Retinal pigment epithelial cell (primary cell): ENCODE data around the gene COL6A1.
"Not testable (repeated sequence)": the region's sequence is repeated elsewhere in the genome, so short reads cannot be mapped to it uniquely, and the experiment has no call there.

ENCODE experiments used
- DNase-seq: peaks from one replicate; pipeline ENCODE4 v3.0.0-alpha.2; 2010; ENCODE audit warnings: low read depth
- H3K4me3 ChIP-seq: 2 replicates; pipeline ENCODE4 v1.5.1; 2011; ENCODE audit warnings: mild to moderate bottlenecking, low read length, control low read depth, moderate library complexity
- TF ChIP-seq, protein P1 (sequence below): conservative IDR thresholded peaks from 2 replicates; pipeline ENCODE4 v1.5.1; 2011; ENCODE audit warnings: low read depth, low read length, control low read depth, inconsistent platforms

Gene COL6A1

DNA sequence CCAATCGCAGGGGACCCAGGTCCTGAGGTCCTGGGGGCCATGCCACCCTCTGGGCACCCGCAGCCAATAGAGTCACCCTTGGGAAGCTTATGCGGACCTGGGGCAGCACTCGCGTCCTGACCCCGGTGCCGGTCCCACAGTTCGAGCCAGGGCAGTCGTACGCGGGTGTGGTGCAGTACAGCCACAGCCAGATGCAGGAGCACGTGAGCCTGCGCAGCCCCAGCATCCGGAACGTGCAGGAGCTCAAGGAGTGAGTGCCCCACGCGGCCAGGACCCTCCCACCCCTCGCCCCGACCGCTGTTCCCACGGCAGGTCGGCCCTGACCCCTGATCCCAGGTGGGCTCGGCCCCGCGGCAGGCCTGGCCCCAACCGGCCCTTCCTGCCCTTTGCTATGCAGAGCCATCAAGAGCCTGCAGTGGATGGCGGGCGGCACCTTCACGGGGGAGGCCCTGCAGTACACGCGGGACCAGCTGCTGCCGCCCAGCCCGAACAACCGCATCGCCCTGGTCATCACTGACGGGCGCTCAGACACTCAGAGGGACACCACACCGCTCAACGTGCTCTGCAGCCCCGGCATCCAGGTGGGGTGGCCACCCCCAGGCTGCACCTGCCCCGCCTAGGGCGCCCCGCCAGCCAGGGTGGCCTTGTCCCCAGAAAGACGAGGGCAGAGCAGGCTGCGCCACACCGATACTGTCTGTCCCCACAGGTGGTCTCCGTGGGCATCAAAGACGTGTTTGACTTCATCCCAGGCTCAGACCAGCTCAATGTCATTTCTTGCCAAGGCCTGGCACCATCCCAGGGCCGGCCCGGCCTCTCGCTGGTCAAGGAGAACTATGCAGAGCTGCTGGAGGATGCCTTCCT, 20.5 kb downstream of the COL6A1 start:
- TF ChIP-seq, protein P1, sequence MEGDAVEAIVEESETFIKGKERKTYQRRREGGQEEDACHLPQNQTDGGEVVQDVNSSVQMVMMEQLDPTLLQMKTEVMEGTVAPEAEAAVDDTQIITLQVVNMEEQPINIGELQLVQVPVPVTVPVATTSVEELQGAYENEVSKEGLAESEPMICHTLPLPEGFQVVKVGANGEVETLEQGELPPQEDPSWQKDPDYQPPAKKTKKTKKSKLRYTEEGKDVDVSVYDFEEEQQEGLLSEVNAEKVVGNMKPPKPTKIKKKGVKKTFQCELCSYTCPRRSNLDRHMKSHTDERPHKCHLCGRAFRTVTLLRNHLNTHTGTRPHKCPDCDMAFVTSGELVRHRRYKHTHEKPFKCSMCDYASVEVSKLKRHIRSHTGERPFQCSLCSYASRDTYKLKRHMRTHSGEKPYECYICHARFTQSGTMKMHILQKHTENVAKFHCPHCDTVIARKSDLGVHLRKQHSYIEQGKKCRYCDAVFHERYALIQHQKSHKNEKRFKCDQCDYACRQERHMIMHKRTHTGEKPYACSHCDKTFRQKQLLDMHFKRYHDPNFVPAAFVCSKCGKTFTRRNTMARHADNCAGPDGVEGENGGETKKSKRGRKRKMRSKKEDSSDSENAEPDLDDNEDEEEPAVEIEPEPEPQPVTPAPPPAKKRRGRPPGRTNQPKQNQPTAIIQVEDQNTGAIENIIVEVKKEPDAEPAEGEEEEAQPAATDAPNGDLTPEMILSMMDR = no peak
- no peak overlapping the region for H3K4me3 ChIP-seq
- DNase-seq = no peak

DNA sequence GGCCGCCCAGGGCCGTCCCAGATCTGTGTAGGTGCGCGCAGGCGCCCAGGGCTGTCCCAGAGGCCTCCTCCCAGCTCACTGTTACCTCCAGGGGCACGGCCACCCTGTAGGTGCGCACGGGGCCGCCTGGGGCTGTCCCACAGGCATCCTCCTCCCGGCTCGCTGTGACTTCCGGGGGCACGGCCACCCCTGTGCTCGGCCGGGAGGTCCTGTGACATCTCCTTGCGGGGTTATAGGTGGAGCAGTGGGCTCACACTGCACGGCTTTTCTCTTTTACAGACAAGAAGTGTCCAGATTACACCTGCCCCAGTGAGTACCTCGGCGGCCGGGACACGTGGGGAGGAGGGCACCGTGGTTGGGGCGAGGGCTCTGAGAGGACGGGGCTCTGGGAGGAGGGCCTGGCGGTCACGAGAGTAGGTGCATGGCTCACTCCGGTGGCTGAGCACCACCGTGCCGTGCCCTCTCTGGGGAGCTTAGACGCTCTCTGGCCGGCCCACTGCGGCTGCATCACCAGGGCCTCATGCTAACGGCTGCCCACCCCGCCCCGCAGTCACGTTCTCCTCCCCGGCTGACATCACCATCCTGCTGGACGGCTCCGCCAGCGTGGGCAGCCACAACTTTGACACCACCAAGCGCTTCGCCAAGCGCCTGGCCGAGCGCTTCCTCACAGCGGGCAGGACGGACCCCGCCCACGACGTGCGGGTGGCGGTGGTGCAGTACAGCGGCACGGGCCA, 21.4 kb downstream of the COL6A1 start:
- H3K4me3 ChIP-seq = no peak overlapping the region
- DNase-seq = no peak
- TF ChIP-seq, protein P1 = no peak

DNA sequence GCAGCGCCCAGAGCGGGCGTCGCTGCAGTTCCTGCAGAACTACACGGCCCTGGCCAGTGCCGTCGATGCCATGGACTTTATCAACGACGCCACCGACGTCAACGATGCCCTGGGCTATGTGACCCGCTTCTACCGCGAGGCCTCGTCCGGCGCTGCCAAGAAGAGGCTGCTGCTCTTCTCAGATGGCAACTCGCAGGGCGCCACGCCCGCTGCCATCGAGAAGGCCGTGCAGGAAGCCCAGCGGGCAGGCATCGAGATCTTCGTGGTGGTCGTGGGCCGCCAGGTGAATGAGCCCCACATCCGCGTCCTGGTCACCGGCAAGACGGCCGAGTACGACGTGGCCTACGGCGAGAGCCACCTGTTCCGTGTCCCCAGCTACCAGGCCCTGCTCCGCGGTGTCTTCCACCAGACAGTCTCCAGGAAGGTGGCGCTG, 22.0 kb downstream of the COL6A1 start:
- no peak for DNase-seq
- TF ChIP-seq, protein P1 = no peak
- H3K4me3 ChIP-seq = no peak overlapping the region

DNA sequence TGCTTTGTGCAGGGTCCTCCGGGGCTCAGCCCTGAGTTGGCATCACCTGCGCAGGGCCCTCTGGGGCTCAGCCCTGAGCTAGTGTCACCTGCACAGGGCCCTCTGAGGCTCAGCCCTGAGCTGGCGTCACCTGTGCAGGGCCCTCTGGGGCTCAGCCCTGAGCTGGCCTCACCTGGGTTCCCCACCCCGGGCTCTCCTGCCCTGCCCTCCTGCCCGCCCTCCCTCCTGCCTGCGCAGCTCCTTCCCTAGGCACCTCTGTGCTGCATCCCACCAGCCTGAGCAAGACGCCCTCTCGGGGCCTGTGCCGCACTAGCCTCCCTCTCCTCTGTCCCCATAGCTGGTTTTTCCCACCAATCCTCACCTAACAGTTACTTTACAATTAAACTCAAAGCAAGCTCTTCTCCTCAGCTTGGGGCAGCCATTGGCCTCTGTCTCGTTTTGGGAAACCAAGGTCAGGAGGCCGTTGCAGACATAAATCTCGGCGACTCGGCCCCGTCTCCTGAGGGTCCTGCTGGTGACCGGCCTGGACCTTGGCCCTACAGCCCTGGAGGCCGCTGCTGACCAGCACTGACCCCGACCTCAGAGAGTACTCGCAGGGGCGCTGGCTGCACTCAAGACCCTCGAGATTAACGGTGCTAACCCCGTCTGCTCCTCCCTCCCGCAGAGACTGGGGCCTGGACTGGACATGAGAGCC, 22.7 kb downstream of the COL6A1 start:
- H3K4me3 ChIP-seq = no peak overlapping the region
- no peak for DNase-seq
- TF ChIP-seq, protein P1 = no peak

DNA sequence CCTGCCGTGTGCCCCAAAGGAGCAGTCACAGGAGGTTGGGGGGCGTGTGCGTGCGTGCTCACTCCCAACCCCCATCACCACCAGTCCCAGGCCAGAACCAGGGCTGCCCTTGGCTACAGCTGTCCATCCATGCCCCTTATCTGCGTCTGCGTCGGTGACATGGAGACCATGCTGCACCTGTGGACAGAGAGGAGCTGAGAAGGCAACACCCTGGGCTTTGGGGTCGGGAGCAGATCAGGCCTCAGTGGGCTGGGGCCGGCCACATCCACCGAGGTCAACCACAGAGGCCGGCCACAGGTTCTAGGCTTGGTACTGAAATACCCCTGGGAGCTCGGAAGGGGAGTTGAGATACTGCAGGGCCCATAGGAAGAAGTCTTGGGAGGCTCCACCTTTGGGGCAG, 23.5 kb downstream of the COL6A1 start:
- TF ChIP-seq, protein P1 = no peak
- no peak overlapping the region for H3K4me3 ChIP-seq
- DNase-seq = no peak

DNA sequence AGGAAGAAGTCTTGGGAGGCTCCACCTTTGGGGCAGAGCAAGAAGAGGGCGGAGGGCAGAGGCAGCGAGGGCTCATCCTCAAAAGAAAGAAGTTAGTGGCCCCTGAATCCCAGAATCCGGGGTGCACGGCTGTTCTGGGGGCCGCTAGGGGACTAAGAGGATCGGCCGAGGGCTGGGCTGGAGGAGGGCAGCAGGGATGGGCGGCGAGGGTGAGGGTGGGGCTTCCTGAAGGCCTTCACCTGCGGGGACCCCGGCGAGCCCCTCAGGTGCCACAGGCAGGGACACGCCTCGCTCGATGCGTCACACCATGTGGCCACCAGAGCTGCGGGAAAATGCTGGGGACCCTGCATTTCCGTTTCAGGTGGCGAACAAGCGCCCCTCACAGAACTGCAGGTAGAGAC, 23.9 kb downstream of the COL6A1 start:
- no peak overlapping the region for H3K4me3 ChIP-seq
- TF ChIP-seq, protein P1 = no peak
- DNase-seq = no peak

DNA sequence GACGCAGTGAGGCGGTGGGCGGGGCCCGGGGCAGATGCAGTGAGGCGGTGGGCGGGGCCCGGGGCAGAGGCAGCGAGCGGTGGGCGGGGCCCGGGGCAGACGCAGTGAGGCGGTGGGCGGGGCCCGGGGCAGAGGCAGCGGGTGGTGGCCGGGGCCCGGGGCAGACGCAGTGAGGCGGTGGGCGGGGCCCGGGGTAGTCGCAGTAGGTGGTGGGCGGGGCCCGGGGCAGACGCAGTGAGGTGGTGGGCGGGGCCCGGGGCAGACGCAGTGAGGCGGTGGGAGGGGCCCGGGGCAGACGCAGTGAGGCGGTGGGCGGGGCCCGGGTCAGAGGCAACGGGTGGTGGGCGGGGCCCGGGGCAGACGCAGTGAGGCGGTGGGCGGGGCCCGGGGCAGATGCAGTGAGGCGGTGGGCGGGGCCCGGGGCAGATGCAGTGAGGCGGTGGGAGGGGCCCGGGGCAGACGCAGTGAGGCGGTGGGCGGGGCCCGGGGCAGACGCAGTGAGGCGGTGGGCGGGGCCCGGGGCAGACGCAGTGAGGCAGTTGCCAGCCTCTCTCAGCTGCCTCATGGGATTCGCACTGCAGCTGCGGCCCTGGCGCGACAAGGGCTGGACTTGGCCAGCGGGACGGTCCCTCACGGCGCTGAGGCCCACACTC, 24.4 kb downstream of the COL6A1 start:
- DNase-seq = not testable (repeated sequence)

More for the DNA sequence above, 24.4 kb downstream of the COL6A1 start:
- not testable (repeated sequence) for H3K4me3 ChIP-seq
